Panc1 (cell line): Measurements from ENCODE around the gene TACO1. TPM values are rescaled to one million over a fixed set of nuclear protein-coding genes. Genes with fewer than 3 reads are reported as not detected.

ENCODE experiments used
- ATAC-seq: fragments of 200-7000 bp; cut with Tn5 transposase; 2 replicates; pipeline ENCODE4 v1.9.1; 2020; ENCODE audit warnings: mild to moderate bottlenecking, moderate library complexity
- BruUV-seq: library from RNA; stranded (reverse); fragments of 400-500 nt; replicated peaks from 2 replicates; lab custom pipeline; 2021; lab: Mats Ljungman, UMichigan
- CTCF ChIA-PET: fragments of 300-600 bp; sonication (Branson Sonifier 250); formaldehyde crosslinking; loops from one replicate; lab custom pipeline; 2022; ENCODE audit warnings: antibody characterized with exemption; lab: Charles Lee
- POLR2A ChIA-PET: fragments of 300-600 bp; sonication (Branson Sonifier 250); formaldehyde crosslinking; loops from one replicate; lab custom pipeline; 2022; ENCODE audit warnings: antibody characterized with exemption; lab: Charles Lee
- DNase-seq: peaks from one replicate; pipeline ENCODE4 v3.0.0-alpha.2; 2010; ENCODE audit warnings: low read depth, low spot score
- H3K27ac ChIP-seq: 2 replicates; pipeline ENCODE4 v1.5.1; 2011; ENCODE audit warnings: mild to moderate bottlenecking, low read length, inconsistent platforms
- H3K27me3 ChIP-seq: fragments of 200-500 bp; sonication (Bioruptor generic); 2 replicates; pipeline ENCODE4 v1.6.0; 2014; ENCODE audit warnings: low read length, inconsistent platforms; ENCODE audit not compliant: control insufficient read depth, insufficient read depth
- H3K36me3 ChIP-seq: fragments of 200-500 bp; sonication (Bioruptor generic); 2 replicates; pipeline ENCODE4 v1.5.1; 2014; ENCODE audit warnings: inconsistent platforms, mild to moderate bottlenecking, low read length, moderate library complexity; ENCODE audit not compliant: control insufficient read depth, insufficient read depth
- H3K4me1 ChIP-seq: 2 replicates; pipeline ENCODE4 v1.5.1; 2011; ENCODE audit warnings: inconsistent platforms, mild to moderate bottlenecking, low read length, moderate library complexity; ENCODE audit not compliant: control insufficient read depth, insufficient read depth
- H3K4me3 ChIP-seq, 2 experiments: 2 replicates each; pipeline ENCODE4 v1.5.1; 2011 to 2012; ENCODE audit warnings: low read depth in 2 of 2, low read length in 2 of 2, mild to moderate bottlenecking in 2 of 2, inconsistent platforms in 1 of 2, moderate library complexity in 1 of 2
- H3K9me3 ChIP-seq: fragments of 200-500 bp; sonication (Bioruptor generic); 2 replicates; pipeline ENCODE4 v1.5.1; 2014; ENCODE audit warnings: low read depth, mild to moderate bottlenecking, inconsistent platforms, low read length, moderate library complexity; ENCODE audit not compliant: control insufficient read depth, insufficient read depth
- CTCF ChIP-seq: fragments of 450-650 bp; IDR thresholded peaks from 2 replicates; pipeline ENCODE4 v1.5.1; 2017; ENCODE audit warnings: mild to moderate bottlenecking
- POLR2AphosphoS5 ChIP-seq: IDR thresholded peaks from 2 replicates; pipeline ENCODE4 v1.6.1; 2012; ENCODE audit warnings: mild to moderate bottlenecking, low read depth, low read length, moderate library complexity
- REST ChIP-seq, 2 experiments: IDR thresholded peaks; 2 replicates each; pipeline ENCODE4 v1.6.1; 2011 to 2012; ENCODE audit warnings: low read depth in 2 of 2, control low read depth in 1 of 2, low read length in 1 of 2, mild to moderate bottlenecking in 1 of 2, moderate library complexity in 1 of 2; ENCODE audit not compliant: insufficient read depth in 1 of 2
- SIN3A ChIP-seq: IDR thresholded peaks from 2 replicates; pipeline ENCODE4 v1.6.1; 2012; ENCODE audit warnings: low read depth, mild to moderate bottlenecking, low read length, moderate library complexity, borderline replicate concordance; ENCODE audit not compliant: insufficient read depth
- TCF7L2 ChIP-seq: IDR thresholded peaks from 2 replicates; pipeline ENCODE4 v1.6.1; 2011; ENCODE audit warnings: mild to moderate bottlenecking, low read depth, low read length, inconsistent platforms
- in situ Hi-C: cut with HindIII; loops from 2 replicates; pipeline ENCODE4 v1.10.0; 2016; ENCODE audit warnings: low sequenced_read_pairs, low pct_unique_long_range_greater_than_20kb
- intact Hi-C: fragments of 100-400 bp; cut with micrococcal nuclease; formaldehyde crosslinking; loops from one replicate; pipeline ENCODE4 v1.10.0; 2022; ENCODE audit not compliant: unreplicated experiment
- total RNA-seq: library from RNA; stranded (reverse); gene quantifications from one replicate; pipeline ENCODE4 v1.2.1, GENCODE V29; 2021; ENCODE audit not compliant: unreplicated experiment

The TACO1 gene
- total RNA-seq, 1 experiment from 2014 or later = 17.9 TPM

GRCh38 chr17:63649813-63650212, 49.1 kb downstream of the TACO1 start:
- H3K36me3 ChIP-seq = no peaks in the 10 kb centered on the region; the same call in 1 of the 2 replicates
- ChIA-PET POLR2A (no interaction called here), CTCF (no interaction called here)
- no peaks in the 10 kb centered on the region for H3K9me3 ChIP-seq
- in situ Hi-C loops (no loop called here), intact Hi-C loops (no loop called here)
- DNase-seq = no peak
- no peak overlapping the region for H3K27ac ChIP-seq
- no peaks in the 10 kb centered on the region for H3K27me3 ChIP-seq
- no peaks in the 10 kb centered on the region for H3K4me1 ChIP-seq
- no peak for ATAC-seq
- no TSS peak for BruUV-seq
- TF ChIP-seq TCF7L2 (no peak), CTCF (no peak), SIN3A (no peak), REST (IDR thresholded peaks at IDR 0.05; ENCODE audit: insufficient read depth in 1 of 2, low read depth in 2 of 2, low read length in 1 of 2) (no peak), POLR2AphosphoS5 (no peak)
- H3K4me3 ChIP-seq = no peak overlapping the region

- in situ Hi-C loops = no loop called here
- ATAC-seq = no peak
- no TSS peak for BruUV-seq
Measured at GRCh38 chr17:63652106-63652505, 51.4 kb downstream of the TACO1 start.

More at GRCh38 chr17:63652106-63652505, 51.4 kb downstream of the TACO1 start:
- H3K27me3 ChIP-seq = no peaks in the 10 kb centered on the region
- H3K9me3 ChIP-seq = no peaks in the 10 kb centered on the region
- H3K27ac ChIP-seq = no peak overlapping the region
- TF ChIP-seq TCF7L2 = no peak
- no peak for TF ChIP-seq SIN3A
- TF ChIP-seq REST (IDR thresholded peaks at IDR 0.05; ENCODE audit: insufficient read depth in 1 of 2, low read depth in 2 of 2, low read length in 1 of 2) = no peak
- no peak for TF ChIP-seq POLR2AphosphoS5
- no peak for TF ChIP-seq CTCF
- intact Hi-C loops = no loop called here
- no peak for DNase-seq
- H3K36me3 ChIP-seq = no peaks in the 10 kb centered on the region; the same call in 1 of the 2 replicates
- H3K4me3 ChIP-seq = no peak overlapping the region
- H3K4me1 ChIP-seq = no peaks in the 10 kb centered on the region
- ChIA-PET POLR2A (no interaction called here), CTCF (no interaction called here)
